HG02798 (cell line): ENCODE data around the gene SYNGR2.

Experiments
- ATAC-seq: cut with Tn5 transposase; IDR thresholded peaks from one replicate; pipeline ENCODE4 v1.9.1; 2021; ENCODE audit warnings: mild to moderate bottlenecking; ENCODE audit not compliant: unreplicated experiment, poor library complexity

Gene SYNGR2

GRCh38 chr17:78168242-78168902 is at the start of gene SYNGR2:
TSS of gene SYNGR2 (plus strand) at chr17:78168581. CDS start at chr17:78168617, 36 bp downstream.
- ATAC-seq = peak; percentile 60

DNA sequence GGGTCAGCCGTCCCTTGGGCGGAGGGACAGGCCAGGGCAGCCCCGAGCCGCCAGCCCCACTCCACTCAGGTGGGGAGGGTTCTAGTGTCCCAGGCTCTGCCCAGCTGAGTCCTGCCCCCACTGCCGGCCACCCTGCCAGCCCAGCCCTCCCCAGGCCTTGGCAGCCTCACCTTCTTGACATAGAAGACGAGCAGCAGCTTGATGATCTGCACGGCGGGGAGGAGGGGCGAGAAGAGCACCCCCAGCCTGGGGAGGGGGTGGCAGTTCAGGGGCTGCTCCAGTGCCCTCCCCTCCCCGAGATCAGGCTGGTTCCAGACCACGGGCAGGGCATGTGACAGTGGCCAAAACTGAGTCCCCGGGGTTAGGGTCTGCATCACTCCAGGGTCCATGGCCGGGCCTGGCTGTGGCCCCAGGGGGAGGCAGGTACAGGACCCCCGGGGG is 49.6 kb upstream of the SYNGR2 start:
- no peak for ATAC-seq

GRCh38 chr17:78120537-78120936 is 47.8 kb upstream of the SYNGR2 start:
- no peak for ATAC-seq

DNA sequence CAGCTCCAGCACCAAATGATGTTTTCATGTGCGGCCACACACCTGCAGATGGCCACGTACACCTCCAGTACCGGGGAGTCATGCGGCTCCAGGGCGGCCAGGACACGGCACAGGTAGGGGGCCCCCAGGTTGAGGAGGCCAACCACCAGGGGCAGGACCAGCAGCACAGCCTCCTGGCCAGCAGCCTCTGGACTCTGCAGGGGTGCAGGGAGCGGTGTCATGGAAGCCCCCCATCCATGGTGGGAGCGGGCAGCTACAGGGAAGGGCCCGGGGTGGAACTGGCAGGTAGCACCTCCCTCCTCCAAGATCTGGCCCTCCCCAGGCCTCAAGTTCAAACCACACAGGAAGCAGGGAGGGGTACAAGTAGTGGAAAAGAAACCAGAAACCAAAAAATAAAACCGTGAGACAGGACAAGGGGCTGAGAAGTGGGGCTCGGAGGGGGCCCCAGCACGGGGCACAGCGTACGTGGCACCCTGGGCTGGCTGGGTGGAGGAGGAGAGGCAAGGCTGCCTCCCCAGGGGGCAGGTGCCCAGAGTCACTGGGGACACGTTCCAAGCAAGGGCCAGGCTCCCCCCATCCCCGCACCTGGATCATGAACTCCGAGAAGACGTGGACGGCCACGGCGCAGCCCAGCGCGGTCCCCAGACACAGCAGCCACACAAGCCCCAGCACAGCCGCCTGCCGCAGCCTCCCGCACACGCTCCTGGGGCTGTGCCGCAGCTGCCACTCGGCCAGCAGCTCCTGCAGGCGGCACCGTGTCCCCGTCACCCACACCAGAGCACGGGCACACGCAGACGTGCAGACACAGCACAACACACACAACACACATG is 47.2 kb upstream of the SYNGR2 start:
- no peak for ATAC-seq

- no peak for ATAC-seq
These were observed 46.6 kb upstream of the SYNGR2 start for GRCh38 chr17:78121801-78122215.

DNA sequence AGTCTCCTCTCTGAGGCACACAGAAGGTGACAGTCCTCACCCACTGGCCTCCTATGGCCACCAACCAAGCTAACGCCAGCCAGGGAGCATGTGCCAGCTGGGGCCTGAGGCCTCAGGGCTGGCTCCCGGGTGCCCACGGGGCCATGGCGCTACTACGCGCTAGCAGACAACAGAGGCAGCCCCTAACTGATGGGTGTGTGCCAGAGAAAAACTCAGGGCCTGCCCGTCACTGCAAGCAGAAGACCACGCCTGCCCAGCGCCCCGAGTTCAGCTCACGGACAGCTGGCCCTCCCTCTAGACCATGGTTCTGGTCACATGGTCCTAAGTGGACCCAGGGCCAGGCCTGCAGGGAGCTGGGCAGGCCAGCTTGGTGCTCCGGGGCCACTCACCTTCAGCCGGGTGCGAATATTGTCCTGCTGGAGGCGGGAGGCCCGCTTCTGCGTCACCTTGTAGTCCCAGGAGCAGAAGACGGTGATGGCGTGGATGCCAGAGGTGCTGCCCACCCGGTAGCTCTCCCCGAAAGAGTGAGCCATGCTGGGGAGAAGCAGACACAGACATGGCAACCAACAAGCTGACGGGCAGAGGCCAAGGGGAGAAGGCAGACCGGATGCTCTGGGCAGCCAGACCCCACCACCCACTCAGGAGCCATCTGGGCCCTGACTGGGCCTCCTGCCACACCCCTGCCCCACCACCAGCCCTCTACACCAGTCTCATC is 46.0 kb upstream of the SYNGR2 start:
- ATAC-seq = no peak

DNA sequence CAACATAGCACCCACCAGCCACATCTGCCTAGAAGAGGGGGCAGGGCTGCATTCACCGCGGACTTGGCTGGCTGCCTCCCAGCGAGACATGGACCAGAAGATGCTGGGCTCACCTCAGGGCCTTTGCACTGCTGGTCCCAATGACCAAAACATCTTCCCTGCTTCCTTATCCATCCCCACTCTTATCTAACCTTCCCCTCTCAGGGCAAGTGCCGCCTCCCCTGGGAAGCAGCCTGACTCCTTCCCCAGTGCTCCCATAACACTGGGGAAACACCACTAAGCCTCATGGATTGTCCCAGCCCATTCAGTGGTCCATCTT is 45.5 kb upstream of the SYNGR2 start:
- no peak for ATAC-seq

GRCh38 chr17:78123258-78123929 is 45.0 kb upstream of the SYNGR2 start:
- ATAC-seq = no peak

DNA sequence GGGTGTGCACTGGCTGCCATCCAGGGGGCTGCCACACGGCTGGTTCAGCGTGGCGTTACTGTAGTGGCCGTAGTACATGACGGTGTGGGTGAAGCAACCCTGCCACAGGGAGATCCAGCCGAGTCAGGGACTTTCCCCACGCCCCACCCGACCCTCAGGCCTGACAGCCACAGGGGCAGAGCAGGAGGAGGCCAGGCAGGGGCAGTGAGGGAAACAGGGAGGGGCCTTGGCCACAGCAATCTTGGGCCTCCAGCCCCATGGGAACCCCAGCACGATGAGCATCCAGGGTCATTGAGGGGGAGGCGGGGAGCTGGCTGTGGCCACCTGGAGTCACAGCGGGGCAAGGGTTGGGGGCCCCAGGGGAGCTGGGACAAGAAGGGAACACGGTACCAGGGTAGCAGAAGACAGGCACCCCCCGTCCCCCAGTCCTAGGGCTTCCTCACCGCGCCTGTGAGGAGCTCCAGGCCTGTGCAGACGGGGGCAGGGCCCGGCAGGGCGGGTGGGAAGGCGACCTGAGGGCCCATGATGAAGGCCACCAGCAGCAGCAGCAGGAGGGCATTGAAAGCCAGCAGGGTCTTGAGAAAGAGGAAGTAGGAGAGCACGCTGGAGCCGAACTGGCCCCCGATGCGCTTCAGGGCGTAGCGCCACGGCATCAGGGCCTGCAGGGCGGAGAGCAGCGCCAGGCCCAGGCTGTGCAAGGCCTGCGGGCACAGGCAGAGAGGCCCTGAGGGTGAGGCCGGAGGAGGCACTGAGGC is 44.1 kb upstream of the SYNGR2 start:
- ATAC-seq = no peak

DNA sequence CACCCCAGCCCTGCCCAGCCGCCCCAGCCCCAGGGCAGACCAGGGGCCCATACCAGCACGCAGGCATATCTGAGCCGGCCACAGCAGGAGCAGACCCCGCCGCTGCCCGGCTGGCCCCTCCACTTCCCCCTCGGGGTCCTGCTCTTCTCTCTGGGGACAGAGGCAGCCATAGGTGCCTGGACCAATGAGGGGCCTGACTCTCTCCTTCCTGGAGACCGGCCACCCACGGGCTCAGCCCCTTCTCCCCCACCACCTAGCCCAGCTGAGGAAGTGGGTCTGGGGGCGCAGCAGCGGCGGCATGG is 43.6 kb upstream of the SYNGR2 start:
- ATAC-seq = no peak

DNA sequence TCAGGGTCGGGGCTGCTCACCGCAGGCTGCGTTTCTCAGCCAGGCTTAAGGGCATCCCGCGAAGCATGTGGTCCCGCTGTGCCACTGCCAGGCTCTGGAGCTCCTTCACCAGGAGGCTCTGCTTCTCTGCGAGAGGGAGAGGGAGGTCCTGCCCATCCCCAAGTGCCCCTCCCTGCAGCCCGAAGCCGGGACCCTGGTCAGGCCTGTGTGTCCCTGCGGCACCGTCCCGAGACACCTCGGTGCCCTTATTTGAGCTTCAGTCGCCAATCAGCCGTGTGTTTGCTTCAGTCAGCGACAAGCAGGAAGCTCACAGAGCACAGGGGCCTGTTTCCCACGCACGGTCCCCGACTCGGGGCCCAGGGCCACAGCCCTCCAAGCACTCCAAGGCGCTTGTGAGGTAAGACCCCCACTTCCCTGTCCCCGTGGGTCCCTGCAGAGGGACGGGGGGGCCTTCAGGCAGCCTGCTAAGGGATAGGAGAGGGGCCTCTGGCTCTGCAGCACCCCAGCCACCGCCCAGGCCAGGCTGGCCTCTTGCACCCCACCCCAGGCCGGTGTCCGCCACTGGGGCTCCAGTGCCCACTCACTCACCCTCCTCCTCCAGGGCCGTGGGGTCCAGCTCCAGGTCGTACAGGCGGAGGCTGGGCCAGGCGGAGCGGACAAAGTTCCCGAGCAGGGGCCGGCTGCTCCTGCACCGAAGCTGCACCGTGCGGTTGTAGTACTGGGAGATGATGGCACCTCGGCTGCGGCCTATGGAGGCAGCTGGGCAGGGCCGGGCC is 43.1 kb upstream of the SYNGR2 start:
- no peak for ATAC-seq

DNA sequence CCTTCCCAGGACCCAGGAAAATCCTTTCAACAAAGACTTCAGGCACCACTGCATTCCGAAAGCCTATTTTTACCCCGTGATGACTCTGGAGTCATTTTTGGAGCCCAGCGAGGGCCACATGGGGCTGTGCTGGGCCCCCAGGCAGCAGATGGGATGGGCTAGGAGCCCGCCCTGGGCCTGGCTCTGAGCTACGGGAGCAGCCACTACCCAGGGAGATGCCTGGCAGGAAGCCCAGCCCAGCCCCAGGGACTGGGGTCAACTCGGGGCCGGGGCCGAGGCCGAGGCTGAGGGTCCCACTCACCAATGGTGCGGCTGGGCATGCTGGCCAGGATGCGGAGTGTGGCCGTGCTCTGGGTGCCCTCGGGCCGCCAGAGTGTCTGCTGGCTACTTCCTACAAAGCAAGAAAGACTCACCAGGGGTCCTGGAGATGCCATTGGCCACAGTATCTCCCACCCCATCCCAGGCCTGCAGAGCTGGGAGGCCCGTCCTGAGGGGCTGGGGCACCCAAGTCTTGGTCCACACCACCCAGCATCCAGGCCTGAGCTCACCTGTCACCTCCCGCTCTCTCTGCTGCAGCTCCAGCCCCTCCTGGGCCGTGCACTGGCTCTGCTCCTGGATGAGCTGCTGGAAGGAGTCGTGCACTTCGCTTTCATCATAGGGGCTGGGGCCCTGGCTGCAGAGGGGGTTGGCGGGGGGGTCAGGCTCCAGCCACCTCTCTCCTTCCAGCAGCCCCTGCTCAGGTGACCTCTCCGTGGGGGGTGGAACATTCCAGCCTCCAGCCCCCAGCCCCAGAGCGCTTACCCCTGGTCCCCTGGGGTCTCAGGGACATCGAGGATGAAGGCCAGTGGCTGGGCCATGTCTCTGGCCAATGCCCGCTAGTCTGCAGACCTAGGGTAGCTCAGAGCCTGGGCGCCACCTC is 42.1 kb upstream of the SYNGR2 start:
- ATAC-seq = no peak

DNA sequence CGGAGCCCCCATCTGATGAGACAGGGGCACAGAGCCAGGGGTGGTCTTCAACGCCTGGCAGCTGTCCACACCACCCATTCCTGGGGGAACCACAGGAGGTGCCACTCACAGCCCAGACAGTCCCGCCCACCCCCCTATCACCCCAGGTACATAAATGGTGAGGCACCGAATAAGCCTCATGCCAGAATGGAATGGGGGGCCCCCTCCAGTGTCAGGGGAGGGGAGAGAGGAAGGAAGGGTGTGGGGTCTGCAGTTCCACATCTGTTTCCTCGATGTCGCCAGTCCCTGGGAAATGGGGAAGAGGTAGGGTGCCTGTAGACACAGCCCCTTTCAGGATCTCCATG is 41.5 kb upstream of the SYNGR2 start:
- no peak for ATAC-seq

GRCh38 chr17:78127239-78127887 is 41.0 kb upstream of the SYNGR2 start:
- no peak for ATAC-seq

- ATAC-seq = no peak
These were observed 40.4 kb upstream of the SYNGR2 start for GRCh38 chr17:78127888-78128550.

DNA sequence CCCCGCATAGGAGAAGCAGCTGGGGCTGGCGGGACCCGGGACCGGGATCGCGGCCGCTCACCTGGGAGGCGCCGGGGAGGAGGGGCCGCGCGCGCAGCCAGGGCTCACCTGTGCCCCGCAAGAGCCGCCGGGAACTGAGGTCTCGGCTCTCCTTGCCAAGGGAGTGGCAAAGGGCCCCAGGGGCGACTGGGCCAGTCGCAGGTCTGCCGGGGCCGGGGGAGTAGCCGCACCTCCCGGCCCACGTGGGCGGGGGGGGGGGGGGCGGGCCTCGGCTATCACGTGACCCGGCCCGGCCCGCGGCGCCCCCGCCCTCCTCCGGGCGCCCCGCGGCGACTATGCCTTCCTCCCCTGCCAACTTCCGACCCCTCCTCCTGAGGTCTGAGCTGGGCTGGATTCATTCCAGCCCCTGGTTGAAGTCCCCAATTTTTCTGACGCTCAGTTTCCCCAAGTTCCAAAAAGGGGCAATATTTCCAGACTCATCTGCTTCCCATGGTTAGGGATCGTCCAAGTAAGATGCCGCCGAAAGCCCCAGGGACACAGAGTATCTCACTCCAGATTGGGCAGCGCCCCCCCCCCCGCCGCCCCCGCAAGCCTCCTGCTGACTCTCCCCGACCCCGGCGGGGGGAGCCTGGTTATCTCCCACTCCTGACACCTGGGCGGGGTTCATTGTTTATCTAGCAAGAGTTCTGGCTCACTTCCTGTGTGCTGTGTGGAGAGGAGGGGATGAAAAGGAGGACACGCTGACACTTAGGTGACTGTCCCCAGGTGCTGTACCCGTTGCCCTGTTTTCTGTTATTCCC is 39.6 kb upstream of the SYNGR2 start, which contains the start of gene TMC6:
Gene TMC6 (minus strand): TSS at position 205 of the 800 bp plus-strand sequence. CDS start 1,923 bp downstream, outside the sequence.
- ATAC-seq = peak; percentile 31
